A549 (cell line): ENCODE results near the gene INPP5F.

Experiments used
- BHLHE40 ChIP-seq: IDR thresholded peaks from 2 replicates; pipeline ENCODE4 v1.6.1; 2012; ENCODE audit warnings: low read depth, low read length, inconsistent platforms
- JUNB ChIP-seq: fragments of >200 bp; sonication (Bioruptor Twin); formaldehyde crosslinking; IDR thresholded peaks from 2 replicates; pipeline ENCODE4 v1.6.1; 2016
- NFE2L2 ChIP-seq: fragments of 150-350 bp; conservative IDR thresholded peaks from 2 replicates; pipeline ENCODE4 v1.6.1; 2014; ENCODE audit warnings: low read length
- TF ChIP-seq, protein P1 (sequence below): fragments of >200 bp; sonication (Bioruptor Twin); formaldehyde crosslinking; IDR thresholded peaks from 3 replicates; pipeline ENCODE4 v1.5.1; 2016

DNA sequence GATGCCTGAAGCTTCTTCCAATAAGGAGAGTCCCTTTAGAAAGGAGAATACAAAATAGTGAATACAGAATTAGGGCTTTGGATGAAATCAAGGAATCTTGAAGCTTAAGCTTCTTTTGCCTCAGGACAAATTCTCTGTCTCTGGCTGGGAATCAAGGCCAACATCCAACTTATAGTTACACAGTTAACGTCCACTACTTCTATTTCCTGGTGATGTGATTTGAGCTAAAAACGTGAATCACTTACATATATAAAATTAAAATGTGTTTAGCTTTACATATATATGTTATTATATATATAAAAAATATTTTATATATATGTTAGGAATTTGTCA lies 11.4 kb upstream of the INPP5F start:
- TF ChIP-seq NFE2L2 (no peak), JUNB (no peak), BHLHE40 (no peak)
- TF ChIP-seq, protein P1, sequence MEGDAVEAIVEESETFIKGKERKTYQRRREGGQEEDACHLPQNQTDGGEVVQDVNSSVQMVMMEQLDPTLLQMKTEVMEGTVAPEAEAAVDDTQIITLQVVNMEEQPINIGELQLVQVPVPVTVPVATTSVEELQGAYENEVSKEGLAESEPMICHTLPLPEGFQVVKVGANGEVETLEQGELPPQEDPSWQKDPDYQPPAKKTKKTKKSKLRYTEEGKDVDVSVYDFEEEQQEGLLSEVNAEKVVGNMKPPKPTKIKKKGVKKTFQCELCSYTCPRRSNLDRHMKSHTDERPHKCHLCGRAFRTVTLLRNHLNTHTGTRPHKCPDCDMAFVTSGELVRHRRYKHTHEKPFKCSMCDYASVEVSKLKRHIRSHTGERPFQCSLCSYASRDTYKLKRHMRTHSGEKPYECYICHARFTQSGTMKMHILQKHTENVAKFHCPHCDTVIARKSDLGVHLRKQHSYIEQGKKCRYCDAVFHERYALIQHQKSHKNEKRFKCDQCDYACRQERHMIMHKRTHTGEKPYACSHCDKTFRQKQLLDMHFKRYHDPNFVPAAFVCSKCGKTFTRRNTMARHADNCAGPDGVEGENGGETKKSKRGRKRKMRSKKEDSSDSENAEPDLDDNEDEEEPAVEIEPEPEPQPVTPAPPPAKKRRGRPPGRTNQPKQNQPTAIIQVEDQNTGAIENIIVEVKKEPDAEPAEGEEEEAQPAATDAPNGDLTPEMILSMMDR, result no peak
